Measurements from ENCODE around the gene MRGPRG. TPM values are rescaled to one million over a fixed set of nuclear protein-coding genes. Genes with fewer than 3 reads are reported as not detected.

The MRGPRG gene
- total and polyA plus RNA-seq, 9 of the 15 experiments (the other 6 are each of a cell fraction or from before 2014, with no cell fraction given) = not detected

DNA sequence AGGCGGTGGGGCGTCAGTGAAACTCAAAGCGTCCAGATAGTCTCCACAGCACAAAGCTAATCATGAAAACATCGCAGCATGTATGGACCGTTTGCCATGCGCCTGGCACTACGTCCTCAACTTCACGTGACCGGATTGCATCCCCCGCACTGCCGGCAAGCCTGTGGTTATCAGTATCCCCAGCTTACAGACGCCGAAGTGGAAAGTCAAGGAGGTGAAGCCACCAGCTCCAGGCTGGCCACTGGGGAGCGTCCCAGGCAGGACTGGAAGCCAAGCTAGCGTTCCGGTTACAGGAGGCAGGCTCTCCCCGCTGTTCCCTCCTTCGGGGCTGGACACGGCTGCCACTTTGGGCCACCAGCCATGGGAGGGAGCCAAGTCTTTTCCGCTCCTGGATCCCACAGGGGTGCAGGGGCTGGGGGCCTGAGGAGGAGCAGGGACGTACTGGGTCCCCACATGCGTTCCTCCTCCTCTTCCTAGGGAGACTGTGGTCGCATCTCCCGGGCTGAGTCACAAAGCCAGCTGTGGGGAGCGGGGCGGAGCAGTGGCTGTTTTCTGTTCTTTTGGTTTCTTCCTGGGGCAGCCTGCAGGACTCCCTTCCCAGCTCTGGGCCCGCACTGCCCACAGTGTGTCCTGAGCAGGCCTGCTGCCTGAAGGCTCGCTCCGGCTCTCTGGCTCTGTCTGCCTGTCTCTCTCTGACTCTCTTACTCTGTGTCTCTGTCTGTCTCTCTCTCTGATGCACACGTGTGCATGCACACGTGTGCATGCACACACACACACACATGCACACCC, 49.2 kb downstream of the MRGPRG start (continued):
- TF ChIP-seq, protein P1, sequence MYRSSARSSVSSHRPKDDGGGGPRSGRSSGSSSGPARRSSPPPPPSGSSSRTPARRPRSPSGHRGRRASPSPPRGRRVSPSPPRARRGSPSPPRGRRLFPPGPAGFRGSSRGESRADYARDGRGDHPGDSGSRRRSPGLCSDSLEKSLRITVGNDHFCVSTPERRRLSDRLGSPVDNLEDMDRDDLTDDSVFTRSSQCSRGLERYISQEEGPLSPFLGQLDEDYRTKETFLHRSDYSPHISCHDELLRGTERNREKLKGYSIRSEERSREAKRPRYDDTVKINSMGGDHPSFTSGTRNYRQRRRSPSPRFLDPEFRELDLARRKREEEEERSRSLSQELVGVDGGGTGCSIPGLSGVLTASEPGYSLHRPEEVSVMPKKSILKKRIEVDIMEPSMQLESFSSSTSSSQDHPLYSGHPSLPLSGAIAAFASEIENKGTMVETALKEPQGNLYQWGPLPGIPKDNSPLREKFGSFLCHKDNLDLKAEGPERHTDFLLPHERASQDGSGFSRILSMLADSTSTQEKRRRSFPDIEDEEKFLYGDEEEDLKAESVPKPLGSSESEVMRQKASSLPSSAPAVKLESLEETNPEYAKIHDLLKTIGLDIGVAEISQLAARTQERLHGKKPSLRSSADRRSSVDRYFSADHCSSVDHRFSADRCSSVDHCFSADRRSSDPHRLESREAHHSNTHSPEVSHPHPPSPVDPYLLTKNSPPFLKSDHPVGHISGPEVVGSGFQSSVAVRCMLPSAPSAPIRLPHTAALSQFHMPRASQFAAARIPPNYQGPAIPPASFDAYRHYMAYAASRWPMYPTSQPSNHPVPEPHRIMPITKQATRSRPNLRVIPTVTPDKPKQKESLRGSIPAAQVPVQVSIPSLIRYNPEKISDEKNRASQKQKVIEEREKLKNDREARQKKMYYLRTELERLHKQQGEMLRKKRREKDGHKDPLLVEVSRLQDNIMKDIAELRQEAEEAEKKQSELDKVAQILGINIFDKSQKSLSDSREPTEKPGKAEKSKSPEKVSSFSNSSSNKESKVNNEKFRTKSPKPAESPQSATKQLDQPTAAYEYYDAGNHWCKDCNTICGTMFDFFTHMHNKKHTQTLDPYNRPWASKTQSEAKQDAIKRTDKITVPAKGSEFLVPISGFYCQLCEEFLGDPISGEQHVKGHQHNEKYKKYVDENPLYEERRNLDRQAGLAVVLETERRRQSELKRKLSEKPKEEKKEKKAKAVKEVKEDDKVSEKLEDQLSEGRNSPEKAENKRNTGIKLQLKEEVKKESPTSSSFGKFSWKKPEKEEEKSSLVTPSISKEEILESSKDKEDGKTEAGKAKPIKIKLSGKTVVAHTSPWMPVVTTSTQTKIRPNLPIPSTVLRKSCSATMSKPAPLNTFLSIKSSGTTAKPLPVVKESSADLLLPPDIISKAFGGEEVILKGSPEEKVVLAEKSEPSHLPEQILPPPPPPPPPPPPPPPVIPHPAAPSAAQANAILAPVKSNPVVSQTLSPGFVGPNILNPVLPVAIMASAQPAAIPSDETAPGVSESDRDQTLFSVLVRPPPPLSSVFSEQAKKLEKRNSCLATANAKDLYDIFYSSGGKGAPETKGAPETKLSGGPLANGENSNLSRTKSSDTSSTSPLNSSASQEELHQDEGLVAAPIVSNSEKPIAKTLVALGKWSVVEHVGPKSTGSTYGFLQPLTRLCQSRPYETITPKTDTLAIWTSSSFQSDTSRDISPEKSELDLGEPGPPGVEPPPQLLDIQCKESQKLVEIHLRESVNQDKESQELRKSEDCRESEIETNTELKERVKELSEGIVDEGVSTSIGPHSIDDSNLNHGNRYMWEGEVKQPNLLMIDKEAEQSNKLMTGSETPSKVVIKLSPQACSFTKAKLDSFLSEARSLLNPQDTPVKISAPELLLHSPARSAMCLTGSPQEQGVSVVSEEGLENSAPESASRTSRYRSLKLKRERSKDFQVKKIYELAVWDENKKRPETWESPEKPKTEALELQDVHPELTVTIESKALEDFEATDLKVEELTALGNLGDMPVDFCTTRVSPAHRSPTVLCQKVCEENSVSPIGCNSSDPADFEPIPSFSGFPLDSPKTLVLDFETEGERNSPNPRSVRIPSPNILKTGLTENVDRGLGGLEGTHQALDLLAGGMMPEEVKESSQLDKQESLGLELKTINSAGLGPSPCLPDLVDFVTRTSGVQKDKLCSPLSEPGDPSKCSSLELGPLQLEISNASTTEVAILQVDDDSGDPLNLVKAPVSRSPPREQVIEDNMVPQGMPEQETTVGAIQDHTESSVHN (IDR thresholded peaks at IDR 0.05; ENCODE audit: borderline replicate concordance in 1 of 2, low read depth in 1 of 2) = no peak
- TF ChIP-seq ZNF780A (CRISPR knock-in tag; IDR thresholded peaks at IDR 0.05) = no peak
- peak; percentile 99 for TF ChIP-seq BHLHE40 (IDR thresholded peaks at IDR 0.05; ENCODE audit: low read length)
- TF ChIP-seq HLTF (IDR thresholded peaks at IDR 0.05) = no peak
- TF ChIP-seq, protein P2, sequence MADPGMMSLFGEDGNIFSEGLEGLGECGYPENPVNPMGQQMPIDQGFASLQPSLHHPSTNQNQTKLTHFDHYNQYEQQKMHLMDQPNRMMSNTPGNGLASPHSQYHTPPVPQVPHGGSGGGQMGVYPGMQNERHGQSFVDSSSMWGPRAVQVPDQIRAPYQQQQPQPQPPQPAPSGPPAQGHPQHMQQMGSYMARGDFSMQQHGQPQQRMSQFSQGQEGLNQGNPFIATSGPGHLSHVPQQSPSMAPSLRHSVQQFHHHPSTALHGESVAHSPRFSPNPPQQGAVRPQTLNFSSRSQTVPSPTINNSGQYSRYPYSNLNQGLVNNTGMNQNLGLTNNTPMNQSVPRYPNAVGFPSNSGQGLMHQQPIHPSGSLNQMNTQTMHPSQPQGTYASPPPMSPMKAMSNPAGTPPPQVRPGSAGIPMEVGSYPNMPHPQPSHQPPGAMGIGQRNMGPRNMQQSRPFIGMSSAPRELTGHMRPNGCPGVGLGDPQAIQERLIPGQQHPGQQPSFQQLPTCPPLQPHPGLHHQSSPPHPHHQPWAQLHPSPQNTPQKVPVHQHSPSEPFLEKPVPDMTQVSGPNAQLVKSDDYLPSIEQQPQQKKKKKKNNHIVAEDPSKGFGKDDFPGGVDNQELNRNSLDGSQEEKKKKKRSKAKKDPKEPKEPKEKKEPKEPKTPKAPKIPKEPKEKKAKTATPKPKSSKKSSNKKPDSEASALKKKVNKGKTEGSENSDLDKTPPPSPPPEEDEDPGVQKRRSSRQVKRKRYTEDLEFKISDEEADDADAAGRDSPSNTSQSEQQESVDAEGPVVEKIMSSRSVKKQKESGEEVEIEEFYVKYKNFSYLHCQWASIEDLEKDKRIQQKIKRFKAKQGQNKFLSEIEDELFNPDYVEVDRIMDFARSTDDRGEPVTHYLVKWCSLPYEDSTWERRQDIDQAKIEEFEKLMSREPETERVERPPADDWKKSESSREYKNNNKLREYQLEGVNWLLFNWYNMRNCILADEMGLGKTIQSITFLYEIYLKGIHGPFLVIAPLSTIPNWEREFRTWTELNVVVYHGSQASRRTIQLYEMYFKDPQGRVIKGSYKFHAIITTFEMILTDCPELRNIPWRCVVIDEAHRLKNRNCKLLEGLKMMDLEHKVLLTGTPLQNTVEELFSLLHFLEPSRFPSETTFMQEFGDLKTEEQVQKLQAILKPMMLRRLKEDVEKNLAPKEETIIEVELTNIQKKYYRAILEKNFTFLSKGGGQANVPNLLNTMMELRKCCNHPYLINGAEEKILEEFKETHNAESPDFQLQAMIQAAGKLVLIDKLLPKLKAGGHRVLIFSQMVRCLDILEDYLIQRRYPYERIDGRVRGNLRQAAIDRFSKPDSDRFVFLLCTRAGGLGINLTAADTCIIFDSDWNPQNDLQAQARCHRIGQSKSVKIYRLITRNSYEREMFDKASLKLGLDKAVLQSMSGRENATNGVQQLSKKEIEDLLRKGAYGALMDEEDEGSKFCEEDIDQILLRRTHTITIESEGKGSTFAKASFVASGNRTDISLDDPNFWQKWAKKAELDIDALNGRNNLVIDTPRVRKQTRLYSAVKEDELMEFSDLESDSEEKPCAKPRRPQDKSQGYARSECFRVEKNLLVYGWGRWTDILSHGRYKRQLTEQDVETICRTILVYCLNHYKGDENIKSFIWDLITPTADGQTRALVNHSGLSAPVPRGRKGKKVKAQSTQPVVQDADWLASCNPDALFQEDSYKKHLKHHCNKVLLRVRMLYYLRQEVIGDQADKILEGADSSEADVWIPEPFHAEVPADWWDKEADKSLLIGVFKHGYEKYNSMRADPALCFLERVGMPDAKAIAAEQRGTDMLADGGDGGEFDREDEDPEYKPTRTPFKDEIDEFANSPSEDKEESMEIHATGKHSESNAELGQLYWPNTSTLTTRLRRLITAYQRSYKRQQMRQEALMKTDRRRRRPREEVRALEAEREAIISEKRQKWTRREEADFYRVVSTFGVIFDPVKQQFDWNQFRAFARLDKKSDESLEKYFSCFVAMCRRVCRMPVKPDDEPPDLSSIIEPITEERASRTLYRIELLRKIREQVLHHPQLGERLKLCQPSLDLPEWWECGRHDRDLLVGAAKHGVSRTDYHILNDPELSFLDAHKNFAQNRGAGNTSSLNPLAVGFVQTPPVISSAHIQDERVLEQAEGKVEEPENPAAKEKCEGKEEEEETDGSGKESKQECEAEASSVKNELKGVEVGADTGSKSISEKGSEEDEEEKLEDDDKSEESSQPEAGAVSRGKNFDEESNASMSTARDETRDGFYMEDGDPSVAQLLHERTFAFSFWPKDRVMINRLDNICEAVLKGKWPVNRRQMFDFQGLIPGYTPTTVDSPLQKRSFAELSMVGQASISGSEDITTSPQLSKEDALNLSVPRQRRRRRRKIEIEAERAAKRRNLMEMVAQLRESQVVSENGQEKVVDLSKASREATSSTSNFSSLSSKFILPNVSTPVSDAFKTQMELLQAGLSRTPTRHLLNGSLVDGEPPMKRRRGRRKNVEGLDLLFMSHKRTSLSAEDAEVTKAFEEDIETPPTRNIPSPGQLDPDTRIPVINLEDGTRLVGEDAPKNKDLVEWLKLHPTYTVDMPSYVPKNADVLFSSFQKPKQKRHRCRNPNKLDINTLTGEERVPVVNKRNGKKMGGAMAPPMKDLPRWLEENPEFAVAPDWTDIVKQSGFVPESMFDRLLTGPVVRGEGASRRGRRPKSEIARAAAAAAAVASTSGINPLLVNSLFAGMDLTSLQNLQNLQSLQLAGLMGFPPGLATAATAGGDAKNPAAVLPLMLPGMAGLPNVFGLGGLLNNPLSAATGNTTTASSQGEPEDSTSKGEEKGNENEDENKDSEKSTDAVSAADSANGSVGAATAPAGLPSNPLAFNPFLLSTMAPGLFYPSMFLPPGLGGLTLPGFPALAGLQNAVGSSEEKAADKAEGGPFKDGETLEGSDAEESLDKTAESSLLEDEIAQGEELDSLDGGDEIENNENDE (IDR thresholded peaks at IDR 0.05; ENCODE audit: low read depth, low read length) = no peak
- peak; percentile 66 for TF ChIP-seq POLR2A (conservative IDR thresholded peaks at IDR 0.05)
- TF ChIP-seq BACH1 (tag; IDR thresholded peaks at IDR 0.05) = no peak
- no peak for TF ChIP-seq ZNF785 (CRISPR knock-in tag; IDR thresholded peaks at IDR 0.05)
- peak; percentile 80 for TF ChIP-seq ZKSCAN1 (IDR thresholded peaks at IDR 0.05; ENCODE audit: low read depth, low read length)

All from K562 (cell line).